GM19043 (cell line): ENCODE results near the gene DNPH1.

Source experiments
- ATAC-seq: cut with Tn5 transposase; IDR thresholded peaks from one replicate; pipeline ENCODE4 v1.9.1; 2021; ENCODE audit warnings: low read depth; ENCODE audit not compliant: unreplicated experiment

The DNPH1 gene

GRCh38 chr6:43219119-43219518, 10.2 kb downstream of the DNPH1 start:
- ATAC-seq: no peak

GRCh38 chr6:43217351-43217750, 11.9 kb downstream of the DNPH1 start:
- no peak for ATAC-seq

GRCh38 chr6:43216200-43216599, 13.1 kb downstream of the DNPH1 start:
- no peak for ATAC-seq

- ATAC-seq: no peak
Measured at GRCh38 chr6:43215066-43215465, 14.2 kb downstream of the DNPH1 start.

GRCh38 chr6:43213431-43213830, 15.8 kb downstream of the DNPH1 start:
- no peak for ATAC-seq

GRCh38 chr6:43211955-43212354, 17.3 kb downstream of the DNPH1 start:
- no peak for ATAC-seq

- ATAC-seq: no peak
Measured at GRCh38 chr6:43207286-43207685, 22.0 kb downstream of the DNPH1 start.

GRCh38 chr6:43205849-43206248, 23.4 kb downstream of the DNPH1 start:
- no peak for ATAC-seq

- ATAC-seq: no peak
Measured at GRCh38 chr6:43204271-43205105, 24.8 kb downstream of the DNPH1 start.

GRCh38 chr6:43203718-43204095, 25.6 kb downstream of the DNPH1 start:
- no peak for ATAC-seq

GRCh38 chr6:43203029-43203717, 26.1 kb downstream of the DNPH1 start:
- ATAC-seq: no peak

GRCh38 chr6:43202451-43202850, 26.8 kb downstream of the DNPH1 start:
- no peak for ATAC-seq

- no peak for ATAC-seq
Measured at GRCh38 chr6:43200541-43200940, 28.7 kb downstream of the DNPH1 start.

GRCh38 chr6:43199912-43200311, 29.4 kb downstream of the DNPH1 start:
- ATAC-seq: no peak

GRCh38 chr6:43196337-43196736, 32.9 kb downstream of the DNPH1 start:
- ATAC-seq: no peak

- ATAC-seq: no peak
Measured at GRCh38 chr6:43193929-43194328, 35.4 kb downstream of the DNPH1 start.

- no peak for ATAC-seq
Measured at GRCh38 chr6:43192911-43193310, 36.4 kb downstream of the DNPH1 start.

- ATAC-seq: no peak
Measured at GRCh38 chr6:43189776-43190304, 39.4 kb downstream of the DNPH1 start.

GRCh38 chr6:43188426-43188825, 40.9 kb downstream of the DNPH1 start:
- no peak for ATAC-seq

GRCh38 chr6:43187821-43188220, 41.5 kb downstream of the DNPH1 start:
- no peak for ATAC-seq

GRCh38 chr6:43186706-43187105, 42.6 kb downstream of the DNPH1 start:
- ATAC-seq: no peak

- no peak for ATAC-seq
Measured at GRCh38 chr6:43186019-43186418, 43.3 kb downstream of the DNPH1 start.
